CD14-positive monocyte (primary cell): ENCODE measurements around the gene IL27RA. TPM values are rescaled to one million over a fixed set of nuclear protein-coding genes. Genes with fewer than 3 reads are reported as not detected.
"Not testable (repeated sequence)": the region's sequence is repeated elsewhere in the genome, so short reads cannot be mapped to it uniquely, and the experiment has no call there.

Experiments
- DNase-seq, 3 donors: peaks; one replicate each; pipeline ENCODE4 v3.0.0-alpha.2; 2011 to 2022
- H2AFZ ChIP-seq: 2 replicates; pipeline ENCODE4 v1.6.0; 2012; ENCODE audit warnings: mild to moderate bottlenecking, low read depth, low read length, inconsistent platforms; ENCODE audit not compliant: insufficient read depth, poor library complexity, severe bottlenecking
- H3K27ac ChIP-seq, 2 donors: 1 replicate in 1 of 2; 2 replicates in 1 of 2; pipeline ENCODE4 v1.5.1; 2012 to 2013; ENCODE audit warnings: low read length in 2 of 2, control low read depth in 1 of 2, inconsistent platforms in 1 of 2, low read depth in 1 of 2, mild to moderate bottlenecking in 1 of 2
- H3K27me3 ChIP-seq, 2 donors: one replicate each; pipeline versions ENCODE4 v1.6.0 to v1.6.1; 2011 to 2013; ENCODE audit warnings: low read length in 2 of 2; ENCODE audit not compliant: control insufficient read depth in 2 of 2, insufficient read depth in 2 of 2
- H3K36me3 ChIP-seq, 2 donors: replicated peaks in 1 of 2; 1 replicate in 1 of 2; 2 replicates in 1 of 2; pipeline versions ENCODE4 v1.5.1 to v1.6.1; 2012 to 2013; ENCODE audit warnings: low read length in 2 of 2, control low read depth in 1 of 2, inconsistent platforms in 1 of 2, mild to moderate bottlenecking in 1 of 2; ENCODE audit not compliant: insufficient read depth in 2 of 2, control insufficient read depth in 1 of 2
- H3K4me1 ChIP-seq, 2 donors: 1 replicate in 1 of 2; 2 replicates in 1 of 2; pipeline versions ENCODE4 v1.5.1 to v1.6.1; 2012 to 2013; ENCODE audit warnings: low read length in 2 of 2, control low read depth in 1 of 2, inconsistent platforms in 1 of 2, mild to moderate bottlenecking in 1 of 2, moderate library complexity in 1 of 2; ENCODE audit not compliant: insufficient read depth in 2 of 2, control insufficient read depth in 1 of 2
- H3K4me2 ChIP-seq: replicated peaks from 2 replicates; pipeline ENCODE3; 2012; ENCODE audit warnings: low read length, moderate library complexity, mild to moderate bottlenecking; ENCODE audit not compliant: poor library complexity, severe bottlenecking; ENCODE audit errors: extremely low read depth
- H3K4me3 ChIP-seq, 3 experiments: fragments of 200-600 bp in 1 of 3; sonication (generic) in 1 of 3; replicated peaks in 1 of 3; 1 replicate in 2 of 3; 2 replicates in 1 of 3; pipeline ENCODE4 v1.5.1; 2011 to 2013; ENCODE audit warnings: low read length in 3 of 3, mild to moderate bottlenecking in 3 of 3, control low read depth in 2 of 3, low read depth in 2 of 3, inconsistent platforms in 1 of 3, moderate library complexity in 1 of 3
- H3K79me2 ChIP-seq: 2 replicates; pipeline ENCODE4 v1.6.0; 2012; ENCODE audit warnings: mild to moderate bottlenecking, control low read depth, inconsistent platforms, low read length, moderate library complexity; ENCODE audit not compliant: insufficient read depth
- H3K9ac ChIP-seq: 2 replicates; pipeline ENCODE4 v1.6.0; 2017; ENCODE audit warnings: low read length, mild to moderate bottlenecking; ENCODE audit not compliant: insufficient read depth, poor library complexity, severe bottlenecking
- H3K9me3 ChIP-seq, 2 donors: replicated peaks in 1 of 2; 1 replicate in 1 of 2; 2 replicates in 1 of 2; pipeline versions ENCODE4 v1.5.1 to v1.6.1; 2012 to 2013; ENCODE audit warnings: low read length in 2 of 2, control low read depth in 1 of 2; ENCODE audit not compliant: control insufficient read depth in 1 of 2, insufficient read depth in 1 of 2
- H4K20me1 ChIP-seq: 2 replicates; pipeline ENCODE4 v1.6.0; 2012; ENCODE audit warnings: mild to moderate bottlenecking, low read length, control low read depth, moderate library complexity; ENCODE audit not compliant: insufficient read depth
- H3K27ac Mint-ChIP-seq, 7 donors: one replicate each; pipeline ENCODE4 v1.8.0; 2020; ENCODE audit warnings: mild to moderate bottlenecking in 7 of 7, mixed read lengths in 7 of 7, moderate library complexity in 6 of 7, inconsistent platforms in 2 of 7
- H3K27me3 Mint-ChIP-seq, 3 donors: one replicate each; pipeline ENCODE4 v1.8.0; 2021 to 2022; ENCODE audit warnings: low read depth in 3 of 3, mild to moderate bottlenecking in 3 of 3, mixed read lengths in 3 of 3, moderate library complexity in 3 of 3, inconsistent platforms in 1 of 3
- H3K36me3 Mint-ChIP-seq, 2 donors: one replicate each; pipeline ENCODE4 v1.8.0; 2020; ENCODE audit warnings: mixed read lengths in 2 of 2, inconsistent platforms in 1 of 2, mild to moderate bottlenecking in 1 of 2
- H3K4me1 Mint-ChIP-seq: one replicate; pipeline ENCODE4 v1.8.0; 2020; ENCODE audit warnings: mild to moderate bottlenecking, mixed read lengths
- H3K4me3 Mint-ChIP-seq, 2 donors: one replicate each; pipeline ENCODE4 v1.8.0; 2020; ENCODE audit warnings: mild to moderate bottlenecking in 2 of 2, mixed read lengths in 2 of 2, moderate library complexity in 1 of 2
- H3K9me3 Mint-ChIP-seq, 7 donors: one replicate each; pipeline ENCODE4 v1.8.0; 2020 to 2022; ENCODE audit warnings: mixed read lengths in 7 of 7, mild to moderate bottlenecking in 6 of 7, moderate library complexity in 6 of 7, inconsistent platforms in 2 of 7
- CTCF ChIP-seq: fragments of 200-600 bp; IDR thresholded peaks from one replicate; pipeline ENCODE4 v1.8.0; 2022; ENCODE audit warnings: antibody characterized with exemption, mild to moderate bottlenecking
- WGBS: methylation state at CpG from one replicate; pipeline ENCODE4 v1.1.5; 2013; ENCODE audit warnings: missing lambda C conversion rate; ENCODE audit not compliant: insufficient coverage; 5-methylcytosine and 5-hydroxymethylcytosine counted together
- intact Hi-C, 2 donors: fragments of 100-400 bp; cut with micrococcal nuclease; formaldehyde crosslinking; loops; one replicate each; pipeline versions ENCODE4 v1.15.0 to v1.15.1; 2023
- polyA plus RNA-seq, 3 donors: library from polyadenylated mRNA; depleted of rRNA in 1 of 3; unstranded in 2 of 3; stranded (reverse) in 1 of 3; fragments of 300-500 nt in 2 of 3; fragments of >200 nt in 1 of 3; fragmentation: Illumina TruSeq in 2 of 3; gene quantifications; 1 replicate in 2 of 3; 2 replicates in 1 of 3; pipeline ENCODE4 v1.2.3, GENCODE V29; 2012 to 2021

The IL27RA gene
- polyA plus RNA-seq, 3 donors, result 40.4 to 61.5 (median 54.9) TPM

- DNase-seq, result peak; percentile 70 to 87 (median 84)
These were observed 7.9 kb upstream of the IL27RA start for GRCh38 chr19:14023404-14024235.

GRCh38 chr19:14026652-14027192 lies 4.8 kb upstream of the IL27RA start:
- H3K36me3 ChIP-seq, H3K36me3 Mint-ChIP-seq, H3K27me3 Mint-ChIP-seq, H3K27me3 ChIP-seq, intact Hi-C loops, H3K9me3 Mint-ChIP-seq, H3K9me3 ChIP-seq, H3K4me2 ChIP-seq, H3K9ac ChIP-seq, H2AFZ ChIP-seq, DNase-seq, H4K20me1 ChIP-seq, H3K4me3 Mint-ChIP-seq: not testable (repeated sequence)
- peaks cover 15% of the 10 kb centered on the region for H3K79me2 ChIP-seq
- peak overlapping the region; percentile 45 to 82 for H3K27ac ChIP-seq
- H3K4me1 Mint-ChIP-seq, result peaks cover 56% of the 10 kb centered on the region
- peaks cover 52 to 60% of the 10 kb centered on the region in 2 donors for H3K4me1 ChIP-seq
- peak overlapping the region in 1 of 3 experiments; percentile 8 for H3K4me3 ChIP-seq
- peak overlapping the region in 6 of 7 donors; percentile 90 to 98 (median 96) for H3K27ac Mint-ChIP-seq
- 88% methylated on average over 2 of the region's 5 CpGs for WGBS

More at GRCh38 chr19:14023404-14024235, 7.9 kb upstream of the IL27RA start:
- intact Hi-C loops, result no loop called here
- peaks cover 0 to 4% (median 0%) of the 10 kb centered on the region in 7 donors for H3K9me3 Mint-ChIP-seq
- Histone ChIP-seq H3K9me3 (no peaks in the 10 kb centered on the region), H3K27ac (peak overlapping the region; percentile 66 to 74), H3K36me3 (no peaks in the 10 kb centered on the region), H3K4me2 (peak overlapping the region; percentile 8), H3K27me3 (no peaks in the 10 kb centered on the region), H3K79me2 (no peaks in the 10 kb centered on the region), H3K4me1 (peaks cover 56 to 59% of the 10 kb centered on the region in 2 donors), H3K4me3 (peak overlapping the region in 1 of 3 experiments; percentile 3), H3K9ac (no peak overlapping the region), H2AFZ (no peak overlapping the region), H4K20me1 (no peaks in the 10 kb centered on the region)
- TF ChIP-seq CTCF, result peak; percentile 63
- WGBS, result 69% methylated on average over 5 of the region's 9 CpGs
- no peaks in the 10 kb centered on the region for H3K36me3 Mint-ChIP-seq
- H3K27ac Mint-ChIP-seq, result peak overlapping the region; percentile 93 to 98 (median 94)
- H3K4me3 Mint-ChIP-seq, result peak overlapping the region in 1 of 2 donors; percentile 64
- H3K4me1 Mint-ChIP-seq, result peaks cover 53% of the 10 kb centered on the region
- H3K27me3 Mint-ChIP-seq, result peaks cover 0 to 2% (median 0%) of the 10 kb centered on the region in 3 donors
